ENCODE results near the gene MID1IP1. TPM values are rescaled to one million over a fixed set of nuclear protein-coding genes. Genes with fewer than 3 reads are reported as not detected.

Gene MID1IP1, protein sequence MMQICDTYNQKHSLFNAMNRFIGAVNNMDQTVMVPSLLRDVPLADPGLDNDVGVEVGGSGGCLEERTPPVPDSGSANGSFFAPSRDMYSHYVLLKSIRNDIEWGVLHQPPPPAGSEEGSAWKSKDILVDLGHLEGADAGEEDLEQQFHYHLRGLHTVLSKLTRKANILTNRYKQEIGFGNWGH
- total RNA-seq: 10 to 100 TPM; 42.8 to 60.9 TPM

DNA sequence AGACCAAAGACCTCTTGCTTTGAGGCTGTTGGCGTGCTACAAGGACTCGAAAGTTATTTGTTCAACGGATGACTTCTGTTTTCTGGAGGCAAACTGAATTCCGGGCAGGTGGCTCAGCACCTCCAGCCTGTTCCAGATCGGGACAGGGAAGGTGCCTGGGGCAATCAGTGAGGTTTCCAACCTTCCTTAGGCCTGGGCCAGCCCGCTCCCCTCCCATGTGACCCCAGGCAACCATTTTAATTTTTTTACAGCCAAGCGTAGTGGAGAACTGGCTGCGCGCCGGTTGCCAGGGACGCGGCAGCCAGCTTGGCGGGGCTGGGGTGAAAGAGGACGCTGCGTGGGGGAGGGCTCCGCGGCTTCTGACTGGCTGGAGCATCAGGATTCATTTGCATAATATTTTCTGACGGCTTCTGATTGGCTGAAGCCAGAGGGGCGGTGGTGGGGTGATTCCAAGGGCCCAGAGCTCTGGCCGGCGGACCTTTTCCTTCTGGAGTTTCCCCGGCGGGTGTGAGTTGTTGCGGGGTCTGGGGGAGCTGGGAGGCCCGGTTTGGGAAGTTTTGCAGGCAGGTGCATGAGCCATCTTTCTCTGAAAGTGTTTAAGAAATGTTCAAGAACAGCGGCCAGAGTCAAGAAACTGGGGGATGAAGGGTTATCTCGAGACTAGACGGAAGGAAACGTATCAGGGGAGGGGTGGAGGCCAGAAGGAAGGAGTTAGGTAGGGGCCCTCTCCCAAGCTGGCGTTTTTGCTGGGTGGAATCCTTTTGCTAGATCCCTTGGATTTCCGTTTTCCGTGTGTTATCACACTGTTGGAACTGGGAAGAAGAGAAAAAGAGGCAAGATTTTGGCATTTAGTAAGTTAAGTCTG, at the start of gene MID1IP1:
Gene MID1IP1 (plus strand): TSS at position 479 of the 865 bp plus-strand sequence. CDS start 3,488 bp downstream, outside the sequence.
- Histone ChIP-seq H3K27ac (peak within 1 kb of the TSS; percentile 78), H3K4me1 (no peaks in the 10 kb centered on the region), H3K9me3 (no peaks in the 10 kb centered on the region), H3K27me3 (no peaks in the 10 kb centered on the region), H3K4me3 (peak within 1 kb of the TSS; percentile 55), H3K9ac (ENCODE audit: low read depth in 2 of 2, low read length in 2 of 2) (peak within 1 kb of the TSS; percentile 38 to 54), H3K36me3 (no peaks in the 10 kb centered on the region)
- TF ChIP-seq, protein P1, sequence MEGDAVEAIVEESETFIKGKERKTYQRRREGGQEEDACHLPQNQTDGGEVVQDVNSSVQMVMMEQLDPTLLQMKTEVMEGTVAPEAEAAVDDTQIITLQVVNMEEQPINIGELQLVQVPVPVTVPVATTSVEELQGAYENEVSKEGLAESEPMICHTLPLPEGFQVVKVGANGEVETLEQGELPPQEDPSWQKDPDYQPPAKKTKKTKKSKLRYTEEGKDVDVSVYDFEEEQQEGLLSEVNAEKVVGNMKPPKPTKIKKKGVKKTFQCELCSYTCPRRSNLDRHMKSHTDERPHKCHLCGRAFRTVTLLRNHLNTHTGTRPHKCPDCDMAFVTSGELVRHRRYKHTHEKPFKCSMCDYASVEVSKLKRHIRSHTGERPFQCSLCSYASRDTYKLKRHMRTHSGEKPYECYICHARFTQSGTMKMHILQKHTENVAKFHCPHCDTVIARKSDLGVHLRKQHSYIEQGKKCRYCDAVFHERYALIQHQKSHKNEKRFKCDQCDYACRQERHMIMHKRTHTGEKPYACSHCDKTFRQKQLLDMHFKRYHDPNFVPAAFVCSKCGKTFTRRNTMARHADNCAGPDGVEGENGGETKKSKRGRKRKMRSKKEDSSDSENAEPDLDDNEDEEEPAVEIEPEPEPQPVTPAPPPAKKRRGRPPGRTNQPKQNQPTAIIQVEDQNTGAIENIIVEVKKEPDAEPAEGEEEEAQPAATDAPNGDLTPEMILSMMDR (IDR thresholded peaks at IDR 0.05): no peak
- intact Hi-C loops (cut with DNase I): no loop called here
- DNase-seq: peak; percentile 92

DNA sequence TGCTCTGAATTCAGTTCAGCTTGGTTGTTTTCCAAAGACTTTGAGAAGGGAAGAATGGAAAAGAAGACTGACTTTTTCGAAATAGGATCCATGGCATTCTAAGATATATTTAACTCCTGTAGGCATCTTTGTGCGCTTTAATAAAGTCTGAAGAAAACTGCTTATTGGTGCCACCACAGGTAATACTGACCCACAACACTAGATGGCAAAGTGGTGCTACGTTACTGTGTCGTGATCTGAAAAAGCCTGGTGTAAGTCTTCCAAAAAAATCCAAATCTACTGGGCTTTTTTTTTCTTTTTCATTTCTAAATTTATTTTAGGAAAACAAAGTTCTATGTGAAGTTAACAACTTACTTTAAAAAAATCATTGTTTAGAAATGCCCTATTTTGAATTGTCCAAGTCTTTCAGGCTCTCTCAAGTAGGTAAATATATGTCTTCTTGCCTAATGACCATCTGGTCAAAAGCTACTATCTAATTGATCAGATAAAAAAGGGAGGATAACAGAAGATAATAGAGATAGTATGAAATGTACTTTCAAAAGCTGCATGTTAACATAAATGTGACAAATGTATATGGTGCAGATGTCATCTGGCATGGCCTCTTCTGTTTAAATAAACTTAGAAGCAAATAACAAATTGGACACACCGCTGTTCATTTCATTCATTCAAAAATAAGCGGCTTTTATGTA, 47.0 kb upstream of the MID1IP1 start:
- Histone ChIP-seq H3K27ac (no peak overlapping the region), H3K27me3 (no peaks in the 10 kb centered on the region), H3K9me3 (no peaks in the 10 kb centered on the region), H3K4me3 (no peak overlapping the region), H3K4me1 (no peaks in the 10 kb centered on the region), H3K9ac (ENCODE audit: low read depth in 2 of 2, low read length in 2 of 2) (no peak overlapping the region), H3K36me3 (no peaks in the 10 kb centered on the region)
- intact Hi-C loops (cut with DNase I): loop anchor here (10.0 kb wide), 1 partner anchor 491 kb away; no protein-coding TSS in a partner anchor
- DNase-seq: peak; percentile 22
- TF ChIP-seq, protein P1 (IDR thresholded peaks at IDR 0.05): peak; percentile 46

DNA sequence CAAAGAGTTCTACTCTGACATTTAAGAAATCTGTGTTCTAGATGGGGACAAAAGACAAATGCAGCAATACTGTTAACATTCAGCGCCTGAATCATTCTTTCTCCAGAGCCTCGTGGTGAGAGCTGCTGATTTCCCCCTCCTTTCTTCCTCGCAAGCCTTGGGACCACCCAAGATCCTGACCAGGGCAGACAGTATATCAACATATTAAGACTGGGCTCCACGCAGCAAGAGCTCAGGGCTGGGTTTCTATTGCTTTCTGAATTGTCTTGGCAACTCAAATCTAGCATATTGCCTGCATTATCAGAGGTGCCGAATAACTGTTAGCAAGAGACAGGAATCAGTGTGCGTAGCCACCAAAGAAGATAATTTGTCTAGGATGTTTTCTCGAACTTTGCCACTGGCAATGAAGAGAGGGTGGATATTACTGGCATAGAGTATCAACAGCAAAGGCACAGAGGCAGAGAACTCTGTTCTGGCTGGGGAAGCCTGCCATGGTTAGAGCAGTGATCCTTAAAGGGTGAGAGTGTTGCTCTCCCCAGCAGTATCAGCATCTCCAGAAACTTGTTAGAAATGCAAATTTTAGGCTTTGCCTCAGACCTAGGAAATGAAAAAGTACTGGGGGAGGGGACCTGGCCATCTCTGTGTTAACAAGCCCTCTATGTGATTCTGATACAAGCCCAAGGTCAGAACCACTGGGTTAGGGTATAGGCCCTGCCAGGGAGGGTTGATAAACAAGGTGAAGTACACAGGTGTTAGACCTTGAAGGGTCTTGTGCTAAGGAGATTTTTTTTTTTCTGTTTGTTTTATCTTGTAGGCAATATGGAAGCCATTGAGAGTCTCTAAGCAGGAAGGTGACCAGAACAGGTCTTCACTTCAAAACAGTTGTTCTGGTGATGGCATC, 46.2 kb upstream of the MID1IP1 start:
- Histone ChIP-seq H3K27me3 (no peaks in the 10 kb centered on the region), H3K4me1 (no peaks in the 10 kb centered on the region), H3K36me3 (no peaks in the 10 kb centered on the region), H3K9me3 (no peaks in the 10 kb centered on the region), H3K4me3 (no peak overlapping the region), H3K27ac (no peak overlapping the region), H3K9ac (ENCODE audit: low read depth in 2 of 2, low read length in 2 of 2) (no peak overlapping the region)
- TF ChIP-seq, protein P1 (IDR thresholded peaks at IDR 0.05): no peak
- no peak for DNase-seq
- intact Hi-C loops (cut with DNase I): loop anchor here (10.0 kb wide), 1 partner anchor 490 kb away; no protein-coding TSS in a partner anchor

DNA sequence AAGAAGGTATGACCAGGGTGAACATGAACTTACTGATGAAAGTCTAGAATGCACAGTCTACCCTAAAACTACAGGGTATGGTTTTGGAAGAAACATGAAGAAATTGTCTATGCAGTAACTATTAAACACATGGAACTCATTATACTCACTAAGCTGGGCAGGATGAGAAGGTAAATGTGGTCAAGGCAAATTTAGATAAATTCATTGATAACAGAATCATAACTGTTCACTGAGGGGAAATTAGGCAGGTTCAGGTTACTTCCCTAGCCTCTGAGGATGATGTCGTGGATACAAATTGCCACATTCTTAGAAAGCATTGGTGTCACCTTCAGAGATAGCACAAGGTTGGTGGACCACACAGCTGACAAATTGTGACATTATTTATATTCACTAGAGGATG, 40.4 kb upstream of the MID1IP1 start:
- no peak overlapping the region for H3K4me3 ChIP-seq
- H3K36me3 ChIP-seq: no peaks in the 10 kb centered on the region
- no peak overlapping the region for H3K9ac ChIP-seq (ENCODE audit: low read depth in 2 of 2, low read length in 2 of 2)
- DNase-seq: no peak
- no peaks in the 10 kb centered on the region for H3K9me3 ChIP-seq
- H3K4me1 ChIP-seq: no peaks in the 10 kb centered on the region
- no peak overlapping the region for H3K27ac ChIP-seq
- TF ChIP-seq, protein P1 (IDR thresholded peaks at IDR 0.05): no peak
- no peaks in the 10 kb centered on the region for H3K27me3 ChIP-seq
- intact Hi-C loops (cut with DNase I): no loop called here
